HG02588 (cell line): ENCODE measurements around the gene ELMOD3.

Experiments used
- ATAC-seq: cut with Tn5 transposase; IDR thresholded peaks from one replicate; pipeline ENCODE4 v1.9.1; 2021; ENCODE audit warnings: mild to moderate bottlenecking, moderate library complexity; ENCODE audit not compliant: unreplicated experiment

ELMOD3 gene

DNA sequence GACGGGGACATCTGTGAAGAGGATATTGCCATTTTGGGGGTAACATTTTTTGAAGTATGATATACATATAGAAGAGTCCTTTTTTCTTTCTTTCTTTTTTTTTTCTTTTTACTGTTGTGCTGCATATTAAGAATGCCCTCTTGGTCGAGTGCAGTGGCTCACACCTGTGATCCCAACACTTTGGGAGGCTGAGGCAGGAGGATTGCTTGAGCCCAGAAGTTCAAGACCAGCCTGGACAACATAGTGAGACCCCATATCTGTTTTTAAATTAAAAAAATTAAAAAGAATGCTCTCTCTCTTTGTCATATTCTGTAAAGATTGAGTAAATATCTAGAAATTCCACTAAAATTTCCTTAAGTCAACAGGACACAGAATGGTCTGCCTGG is 67.5 kb downstream of the ELMOD3 start:
- ATAC-seq, result no peak

DNA sequence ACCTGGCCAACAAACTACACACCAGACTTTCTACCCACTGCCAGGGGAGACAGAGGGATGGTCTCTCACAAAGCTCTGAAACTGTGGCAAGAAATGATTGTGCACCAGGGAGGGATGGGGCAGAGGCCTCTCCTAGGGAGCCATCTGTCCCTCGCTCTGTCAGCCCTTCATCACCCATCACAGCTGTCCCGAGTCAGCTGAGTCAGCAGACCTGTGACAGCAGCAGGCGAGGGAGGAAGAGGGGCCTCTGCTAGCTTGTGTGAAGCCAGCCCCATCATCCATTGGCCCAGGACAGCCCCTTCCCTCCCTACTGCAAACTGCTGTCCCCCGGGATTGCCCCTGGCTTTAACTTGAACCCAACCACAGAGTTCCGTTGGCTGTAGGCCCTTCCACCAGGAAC is 69.0 kb downstream of the ELMOD3 start:
- no peak for ATAC-seq

GRCh38 chr2:85425588-85425987 is 71.0 kb downstream of the ELMOD3 start:
- ATAC-seq, result no peak

DNA sequence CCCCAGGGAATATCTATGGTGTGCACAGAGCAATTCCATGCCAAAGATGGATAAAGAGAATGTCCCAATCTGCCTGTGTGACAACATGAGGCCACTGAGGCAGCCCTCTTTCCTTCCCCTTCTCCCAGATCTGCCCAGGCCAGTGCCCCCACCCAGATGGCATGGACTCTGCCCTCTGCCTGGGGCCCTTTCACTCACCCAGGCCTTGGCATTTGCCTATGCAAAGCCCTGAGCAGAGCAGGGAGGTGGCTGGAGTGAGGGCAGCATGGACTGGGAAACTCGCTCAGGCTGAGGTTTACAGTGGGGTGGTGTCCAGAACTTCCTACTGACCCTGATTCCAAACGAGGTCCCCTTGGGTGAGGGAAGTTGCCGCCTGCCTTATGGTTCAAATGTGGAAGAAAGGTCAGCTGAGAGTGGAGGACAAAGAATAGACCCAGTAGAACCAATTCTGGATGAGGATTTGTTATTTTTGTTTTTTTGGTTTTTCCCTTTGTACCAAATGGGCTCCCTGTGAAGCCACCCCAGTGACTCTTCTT is 72.8 kb downstream of the ELMOD3 start:
- ATAC-seq, result no peak

GRCh38 chr2:85428343-85428881 is 73.8 kb downstream of the ELMOD3 start:
- ATAC-seq, result no peak

- ATAC-seq, result no peak
These were observed 74.8 kb downstream of the ELMOD3 start for GRCh38 chr2:85429213-85429923.

GRCh38 chr2:85429924-85430289 is 75.3 kb downstream of the ELMOD3 start:
- ATAC-seq, result no peak

DNA sequence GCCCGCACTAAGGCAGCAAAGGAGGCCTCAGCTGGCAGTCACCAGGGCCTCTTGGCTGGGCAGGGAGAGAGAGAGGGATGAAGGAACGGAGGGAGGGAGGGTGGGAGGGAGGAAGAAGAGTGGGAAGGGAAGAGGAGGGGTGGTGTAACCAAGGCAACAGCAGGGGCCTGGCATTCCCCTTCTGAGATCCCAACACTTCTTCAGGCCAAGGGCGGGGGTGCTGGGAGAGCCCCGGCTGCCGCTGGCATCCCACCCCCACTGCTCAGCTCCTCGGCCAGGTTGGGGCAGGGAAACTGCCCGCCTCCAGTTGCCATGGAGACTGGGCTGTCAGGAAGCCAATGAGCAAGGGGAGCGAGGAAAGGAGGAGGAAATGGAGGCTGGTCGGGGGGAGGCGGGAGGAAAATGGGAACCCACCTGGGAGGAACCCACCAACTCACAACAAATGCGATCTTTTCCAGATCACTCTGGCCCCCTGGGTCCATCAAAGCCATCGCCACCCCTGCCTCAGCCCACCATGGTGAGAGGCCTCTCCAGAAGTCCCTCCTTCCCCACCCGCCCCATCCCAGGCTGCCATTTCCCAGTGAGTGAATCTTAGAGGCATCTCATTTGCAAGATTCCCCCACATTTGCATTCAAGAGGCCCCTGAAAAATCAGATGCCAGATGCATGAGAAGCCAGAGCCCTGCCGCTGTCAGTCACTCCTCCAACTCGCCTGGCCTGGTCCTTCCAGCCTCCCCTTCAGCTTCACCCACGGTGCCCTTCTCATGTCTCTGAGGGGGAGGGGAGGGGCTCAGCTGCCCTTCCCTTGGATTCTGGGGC is 76.4 kb downstream of the ELMOD3 start:
- ATAC-seq, result no peak

GRCh38 chr2:85431570-85432205 is 77.1 kb downstream of the ELMOD3 start:
- no peak for ATAC-seq

DNA sequence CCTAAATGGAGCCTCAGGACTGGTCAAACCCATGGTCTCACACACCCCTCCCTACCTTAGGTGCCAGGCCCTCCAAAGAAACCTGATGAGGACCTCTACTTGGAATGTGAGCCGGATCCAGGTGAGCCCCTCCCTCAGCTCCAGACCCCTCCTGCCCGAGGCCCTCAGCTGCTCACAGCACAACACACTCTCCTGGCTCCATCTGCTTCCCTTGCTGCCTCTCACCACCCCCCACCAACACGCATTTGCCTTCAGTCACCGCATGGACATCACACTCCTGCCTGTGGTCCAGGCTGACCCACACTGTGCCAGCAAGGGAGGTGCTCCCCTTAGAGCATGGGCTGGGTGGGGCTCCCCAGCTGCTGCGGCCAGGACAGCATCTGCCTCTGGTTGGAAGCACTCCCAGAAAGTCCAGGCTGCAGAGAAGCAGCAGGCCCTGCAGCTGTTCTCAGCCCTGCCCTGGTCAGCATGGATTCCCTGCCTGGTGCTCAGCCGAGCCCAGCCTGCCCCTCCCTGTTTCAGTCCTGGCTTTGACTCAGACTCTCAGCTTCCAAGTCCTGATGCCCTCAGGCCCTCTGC is 79.0 kb downstream of the ELMOD3 start:
- no peak for ATAC-seq

DNA sequence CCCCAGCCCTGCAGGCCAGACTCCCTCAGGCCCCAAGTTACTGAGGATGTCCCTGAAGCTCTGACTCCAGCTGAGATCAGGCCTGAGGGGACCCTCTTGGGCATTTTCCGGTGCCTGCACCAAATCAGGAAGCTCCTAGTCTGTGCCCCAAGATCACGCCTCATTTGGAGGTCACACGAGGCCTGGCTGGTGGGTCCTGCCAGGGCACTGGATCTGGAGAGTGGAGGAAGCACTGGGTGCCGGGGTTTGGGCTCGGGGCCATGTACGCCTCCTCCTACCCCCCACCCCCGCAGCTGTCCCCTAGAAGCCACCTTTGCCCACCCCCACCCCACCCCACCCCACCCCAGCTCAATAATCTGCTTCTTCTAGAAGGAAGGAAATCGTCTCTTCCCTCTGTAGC is 80.1 kb downstream of the ELMOD3 start:
- ATAC-seq, result no peak

DNA sequence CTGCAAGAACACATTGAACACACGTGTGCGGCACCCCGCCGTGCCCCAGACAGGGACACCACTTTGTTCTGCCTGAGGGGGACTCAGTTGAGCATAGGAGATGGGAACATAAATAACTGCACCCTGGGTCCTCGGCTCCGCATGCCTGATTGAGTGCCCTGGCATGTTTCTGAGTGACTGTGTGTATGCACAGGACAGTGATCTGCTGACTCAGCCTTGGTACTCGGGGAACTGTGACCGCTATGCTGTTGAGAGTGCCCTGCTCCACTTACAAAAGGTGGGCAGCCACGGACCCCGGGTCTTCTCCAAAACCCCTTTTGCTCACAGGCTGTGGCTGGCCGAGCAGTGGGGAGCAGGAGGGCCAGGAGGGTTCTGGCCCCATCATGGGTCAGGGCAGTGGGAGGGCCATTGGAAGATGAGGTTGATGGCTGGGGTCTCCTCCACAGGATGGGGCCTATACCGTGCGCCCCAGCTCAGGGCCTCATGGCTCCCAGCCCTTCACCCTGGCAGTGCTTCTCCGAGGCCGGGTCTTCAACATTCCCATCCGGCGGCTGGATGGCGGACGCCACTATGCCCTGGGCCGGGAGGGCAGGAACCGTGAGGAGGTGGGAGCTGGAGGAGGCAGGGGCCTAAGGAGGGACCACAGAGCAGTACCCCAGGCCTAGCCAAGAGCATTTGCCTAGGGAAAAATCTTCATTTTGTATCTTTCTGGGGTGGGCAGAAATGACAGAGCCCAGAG is 80.8 kb downstream of the ELMOD3 start:
- ATAC-seq, result no peak

DNA sequence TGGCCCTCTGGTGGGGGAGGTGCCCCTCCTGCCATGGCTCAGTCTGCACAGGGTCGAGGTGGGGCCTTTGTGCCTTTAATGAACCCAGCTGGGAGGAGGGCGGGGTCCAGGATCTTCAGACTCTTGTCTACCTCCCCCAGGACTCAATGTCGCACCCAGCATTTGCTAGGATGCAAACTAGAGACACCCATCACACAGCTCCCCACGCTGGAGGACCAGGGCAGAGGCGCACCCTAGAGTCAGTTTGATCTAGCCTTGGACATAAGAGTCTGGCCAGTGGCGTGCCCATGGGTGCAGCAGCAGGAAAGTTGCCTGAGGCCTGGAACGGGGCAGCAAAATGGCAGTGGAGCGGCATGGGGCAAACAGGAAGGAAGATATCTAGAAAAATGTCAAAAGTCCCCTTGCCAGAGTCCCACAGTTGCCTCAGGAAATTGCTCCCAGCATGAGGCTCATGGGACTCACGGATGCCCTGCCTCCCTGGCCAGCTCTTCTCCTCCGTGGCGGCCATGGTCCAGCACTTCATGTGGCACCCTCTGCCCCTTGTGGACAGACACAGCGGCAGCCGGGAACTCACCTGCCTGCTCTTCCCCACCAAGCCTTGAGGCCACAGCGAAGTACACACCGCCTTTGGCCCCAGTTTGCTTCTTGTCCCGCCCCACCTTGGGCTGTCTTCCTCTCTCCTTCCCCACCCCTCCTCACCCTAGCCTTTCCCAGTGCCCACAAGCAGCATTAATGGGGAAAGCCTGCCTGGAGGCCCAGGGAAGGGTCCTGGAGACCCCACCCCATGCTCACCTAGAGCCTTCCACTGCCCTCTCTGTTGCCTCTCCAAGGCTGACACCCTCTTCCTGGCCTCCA is 81.6 kb downstream of the ELMOD3 start:
- no peak for ATAC-seq

- no peak for ATAC-seq
These were observed 82.4 kb downstream of the ELMOD3 start for GRCh38 chr2:85436836-85437487.

DNA sequence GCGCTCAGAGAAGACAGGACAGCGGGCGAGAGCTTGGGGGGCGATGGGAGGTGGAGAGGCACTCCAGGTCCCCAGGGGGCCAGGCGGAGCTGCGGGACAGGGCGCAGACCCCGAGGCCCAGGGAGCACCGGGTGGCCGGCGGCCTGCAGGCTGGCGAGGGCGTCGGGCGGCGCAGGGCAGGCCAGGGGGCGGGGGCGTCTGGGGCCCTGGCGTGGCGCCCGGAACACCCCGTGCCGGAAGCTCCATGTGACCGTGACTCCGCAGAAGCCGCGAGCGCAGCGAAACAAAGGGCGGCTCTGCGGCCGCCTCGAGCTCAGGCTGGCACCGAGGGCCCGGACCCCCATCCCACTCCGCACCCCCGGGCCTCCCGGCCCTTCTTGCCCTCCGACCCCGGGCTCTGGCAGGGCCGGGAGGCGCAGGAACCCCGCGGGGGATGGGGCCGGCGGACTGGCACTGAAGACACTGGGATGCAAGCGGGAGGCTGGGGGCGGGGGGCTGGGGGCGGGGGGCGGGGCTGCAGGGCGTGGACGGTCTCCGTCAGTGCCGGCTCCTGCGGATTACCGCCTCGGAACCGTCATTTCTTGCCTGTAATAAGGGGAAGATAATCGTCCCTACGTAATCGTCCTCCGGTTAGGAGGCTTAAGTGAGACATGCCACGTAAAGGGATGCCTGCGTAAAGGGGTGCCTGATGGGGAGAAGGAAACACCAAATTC is 83.1 kb downstream of the ELMOD3 start:
- ATAC-seq, result peak; percentile 88

- no peak for ATAC-seq
These were observed 83.8 kb downstream of the ELMOD3 start for GRCh38 chr2:85438201-85439024.

- ATAC-seq, result no peak
These were observed 84.5 kb downstream of the ELMOD3 start for GRCh38 chr2:85439025-85439472.
